Mucosa of descending colon (tissue), 3 donors: ENCODE data around the gene CADM1. TPM values are rescaled to one million over a fixed set of nuclear protein-coding genes. Genes with fewer than 3 reads are reported as not detected.

ENCODE experiments used
- ATAC-seq: fragments of 200-7000 bp; cut with Tn5 transposase; one replicate; pipeline ENCODE4 v1.9.1; 2020; ENCODE audit warnings: mild to moderate bottlenecking, moderate library complexity
- DNase-seq, 3 donors: peaks; one replicate each; pipeline ENCODE4 v3.0.0-alpha.2; 2020
- H3K36me3 ChIP-seq: fragments of 200-600 bp; one replicate; pipeline ENCODE4 v1.8.0; 2021; ENCODE audit warnings: low read depth, mild to moderate bottlenecking
- H3K4me1 ChIP-seq: fragments of 200-600 bp; one replicate; pipeline ENCODE4 v1.8.0; 2021; ENCODE audit warnings: low read depth, mild to moderate bottlenecking
- H3K4me3 ChIP-seq: fragments of 200-600 bp; one replicate; pipeline ENCODE4 v1.8.0; 2021; ENCODE audit warnings: mild to moderate bottlenecking
- H3K9me3 ChIP-seq: fragments of 200-600 bp; one replicate; pipeline ENCODE4 v1.8.0; 2021; ENCODE audit warnings: mild to moderate bottlenecking
- intact Hi-C, 2 donors: fragments of 100-400 bp; cut with DNase I in 1 of 2; cut with micrococcal nuclease in 1 of 2; formaldehyde crosslinking; loops; one replicate each; pipeline versions ENCODE4 v1.11.0 to v1.11.1; 2022; cut with DNase I, micrococcal nuclease
- total RNA-seq, 3 donors: library from RNA; stranded (reverse); fragmentation: NEBNext Ultra II Directional in 2 of 3; extraction: Animal tissue kit (Norgen Biotek cat#: 25700) in 2 of 3; gene quantifications; one replicate each; pipeline versions ENCODE4 v1.2.1 to v1.2.4, GENCODE V29; 2021 to 2023
- TF ChIP-seq, protein P1 (sequence below): fragments of 200-600 bp; IDR thresholded peaks from one replicate; pipeline ENCODE4 v1.8.0; 2022; ENCODE audit warnings: antibody characterized with exemption, mild to moderate bottlenecking
- donor health status: DM: no; HTN: no; CAD: no; lungs with moderate emphysema.
- donor health status: DM: no; HTN: no; CAD: no.
- donor health status: DM: no; HTN: yes; CAD: no.

The CADM1 gene
- total RNA-seq, 3 donors from 2014 or later, result 4.3 to 20.2 (median 7.2) TPM

DNA sequence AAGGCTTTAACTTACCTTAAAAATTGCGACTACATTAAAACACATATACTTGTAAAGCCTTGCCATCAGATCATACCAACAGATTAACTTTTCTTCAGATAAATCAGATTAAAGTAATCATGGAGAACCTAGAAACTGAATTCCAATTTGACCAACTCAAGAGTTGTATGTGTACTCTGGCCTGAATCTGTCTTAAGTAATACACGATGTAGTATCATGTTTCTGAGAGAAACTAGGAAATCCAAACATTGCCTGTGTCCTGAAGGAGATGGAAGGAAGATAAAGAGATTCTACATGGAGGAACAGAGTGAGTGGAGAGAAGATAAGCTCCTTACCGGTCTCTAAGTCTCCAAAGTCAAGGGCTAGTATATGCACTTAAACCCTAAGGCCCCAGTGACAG is 162.1 kb downstream of the CADM1 start:
- no peaks in the 10 kb centered on the region for H3K36me3 ChIP-seq
- intact Hi-C loops, result no loop called here
- TF ChIP-seq, protein P1, sequence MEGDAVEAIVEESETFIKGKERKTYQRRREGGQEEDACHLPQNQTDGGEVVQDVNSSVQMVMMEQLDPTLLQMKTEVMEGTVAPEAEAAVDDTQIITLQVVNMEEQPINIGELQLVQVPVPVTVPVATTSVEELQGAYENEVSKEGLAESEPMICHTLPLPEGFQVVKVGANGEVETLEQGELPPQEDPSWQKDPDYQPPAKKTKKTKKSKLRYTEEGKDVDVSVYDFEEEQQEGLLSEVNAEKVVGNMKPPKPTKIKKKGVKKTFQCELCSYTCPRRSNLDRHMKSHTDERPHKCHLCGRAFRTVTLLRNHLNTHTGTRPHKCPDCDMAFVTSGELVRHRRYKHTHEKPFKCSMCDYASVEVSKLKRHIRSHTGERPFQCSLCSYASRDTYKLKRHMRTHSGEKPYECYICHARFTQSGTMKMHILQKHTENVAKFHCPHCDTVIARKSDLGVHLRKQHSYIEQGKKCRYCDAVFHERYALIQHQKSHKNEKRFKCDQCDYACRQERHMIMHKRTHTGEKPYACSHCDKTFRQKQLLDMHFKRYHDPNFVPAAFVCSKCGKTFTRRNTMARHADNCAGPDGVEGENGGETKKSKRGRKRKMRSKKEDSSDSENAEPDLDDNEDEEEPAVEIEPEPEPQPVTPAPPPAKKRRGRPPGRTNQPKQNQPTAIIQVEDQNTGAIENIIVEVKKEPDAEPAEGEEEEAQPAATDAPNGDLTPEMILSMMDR, result no peak
- DNase-seq (no peak), ATAC-seq (no peak)
- no peaks in the 10 kb centered on the region for H3K9me3 ChIP-seq
- no peak overlapping the region for H3K4me3 ChIP-seq
- no peaks in the 10 kb centered on the region for H3K4me1 ChIP-seq

DNA sequence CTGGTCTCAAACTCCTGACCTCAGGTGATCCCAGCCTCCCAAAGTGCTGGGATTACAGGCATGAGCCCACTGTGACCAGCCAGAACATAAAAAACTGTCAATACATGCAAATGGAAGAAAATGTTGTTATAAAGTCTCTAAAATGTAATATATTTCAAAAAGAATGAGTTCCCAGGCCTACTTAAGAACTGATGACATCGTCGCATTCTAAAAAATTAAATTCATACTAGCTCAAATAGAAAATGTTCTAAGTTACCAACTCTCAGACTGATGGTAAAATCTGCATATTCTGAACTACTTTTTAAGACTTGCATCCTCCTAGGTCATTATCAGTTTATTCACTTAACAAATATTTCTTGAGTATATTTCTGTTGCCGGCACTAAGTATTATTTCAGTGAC is 163.3 kb downstream of the CADM1 start:
- TF ChIP-seq, protein P1, result no peak
- Histone ChIP-seq H3K4me1 (no peaks in the 10 kb centered on the region), H3K9me3 (no peaks in the 10 kb centered on the region), H3K4me3 (no peak overlapping the region), H3K36me3 (no peaks in the 10 kb centered on the region)
- DNase-seq (no peak), ATAC-seq (no peak)
- intact Hi-C loops, result no loop called here

DNA sequence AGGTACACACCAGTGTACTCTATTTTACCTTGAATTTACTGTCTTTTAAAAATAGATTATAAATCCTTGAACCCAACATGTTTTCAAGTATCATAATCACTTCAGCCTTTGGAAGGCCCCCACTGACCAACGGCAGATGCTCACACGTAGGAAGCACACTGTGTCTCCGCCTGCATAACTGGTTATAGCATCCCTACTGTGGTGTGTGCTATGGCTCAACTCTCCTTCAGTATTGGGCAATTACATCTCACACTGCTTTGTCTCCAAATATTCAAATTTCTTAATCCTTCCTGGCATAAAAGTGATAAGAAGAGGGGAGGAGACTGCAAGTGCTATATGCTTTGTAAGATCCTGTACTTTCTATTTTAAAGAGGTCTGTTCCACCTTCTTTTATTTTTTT is 165.7 kb downstream of the CADM1 start:
- no peaks in the 10 kb centered on the region for H3K4me1 ChIP-seq
- no peaks in the 10 kb centered on the region for H3K9me3 ChIP-seq
- ATAC-seq, result no peak
- no peak for DNase-seq
- no peak overlapping the region for H3K4me3 ChIP-seq
- intact Hi-C loops, result loop anchor here (10.0 kb wide), 3 partner anchors 166 to 936 kb away; partner anchors contain the start of gene CADM1 (in 2 of the 2)
- TF ChIP-seq, protein P1, result no peak
- no peaks in the 10 kb centered on the region for H3K36me3 ChIP-seq

GRCh38 chr11:115334932-115335788 is 169.1 kb downstream of the CADM1 start:
- no peaks in the 10 kb centered on the region for H3K36me3 ChIP-seq
- H3K4me1 ChIP-seq, result no peaks in the 10 kb centered on the region
- no peak overlapping the region for H3K4me3 ChIP-seq
- intact Hi-C loops, result loop anchor here (10.0 kb wide), 3 partner anchors 170 to 940 kb away; partner anchors contain the start of gene CADM1 (in 2 of the 2)
- TF ChIP-seq, protein P1, result peak; percentile 50
- no peaks in the 10 kb centered on the region for H3K9me3 ChIP-seq
- ATAC-seq (no peak), DNase-seq (no peak)

DNA sequence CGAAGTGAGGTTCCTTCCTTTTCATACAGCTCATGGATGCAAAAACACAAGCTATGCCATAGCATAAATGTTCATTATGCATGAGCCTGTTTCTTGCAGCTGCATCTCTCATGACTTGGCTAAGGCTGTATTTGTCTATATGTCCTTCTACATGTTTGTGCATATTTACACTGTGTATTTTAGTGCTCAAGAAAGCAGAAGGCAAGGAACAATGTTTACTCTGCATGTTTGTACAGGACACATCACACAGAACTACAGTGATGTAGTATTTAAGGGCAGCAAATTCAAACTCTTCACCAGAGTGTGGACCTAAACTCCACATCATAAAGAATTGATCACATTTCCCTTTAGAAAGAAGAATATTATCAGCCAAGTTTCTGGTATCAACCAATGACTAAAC is 170.3 kb downstream of the CADM1 start:
- no peak for DNase-seq
- H3K4me1 ChIP-seq, result no peaks in the 10 kb centered on the region
- TF ChIP-seq, protein P1, result no peak
- no peak overlapping the region for H3K4me3 ChIP-seq
- intact Hi-C loops, result loop anchor here (10.0 kb wide), 3 partner anchors 171 to 941 kb away; partner anchors contain the start of gene CADM1 (in 2 of the 2)
- no peaks in the 10 kb centered on the region for H3K9me3 ChIP-seq
- no peaks in the 10 kb centered on the region for H3K36me3 ChIP-seq
- ATAC-seq, result no peak
